Neural progenitor cell (in vitro differentiated cells): ENCODE measurements around the gene ARID4B. TPM values are rescaled to one million over a fixed set of nuclear protein-coding genes. Genes with fewer than 3 reads are reported as not detected.

Experiments used
- DNase-seq: peaks from one replicate; pipeline ENCODE4 v3.0.0-alpha.2; 2016; ENCODE audit warnings: low spot score
- H2AFZ ChIP-seq: fragments of 200-600 bp; sonication (generic); replicated peaks from 2 replicates; pipeline ENCODE4 v1.6.1; 2016; ENCODE audit warnings: antibody characterized with exemption
- H3F3A ChIP-seq: fragments of 200-600 bp; sonication (generic); 2 replicates; pipeline ENCODE4 v1.6.1; 2016; ENCODE audit warnings: antibody characterized with exemption, low read depth
- H3K27ac ChIP-seq: fragments of 200-600 bp; sonication (generic); 2 replicates; pipeline ENCODE4 v1.5.1; 2016; ENCODE audit warnings: mild to moderate bottlenecking
- H3K27me3 ChIP-seq: fragments of 200-600 bp; sonication (generic); 2 replicates; pipeline ENCODE4 v1.6.1; 2016; ENCODE audit warnings: mild to moderate bottlenecking, moderate library complexity
- H3K36me3 ChIP-seq: fragments of 200-600 bp; sonication (generic); 2 replicates; pipeline ENCODE4 v1.5.1; 2016
- H3K4me1 ChIP-seq: fragments of 200-600 bp; sonication (generic); 2 replicates; pipeline ENCODE4 v1.6.1; 2016; ENCODE audit warnings: mixed run types
- H3K4me2 ChIP-seq: fragments of 200-600 bp; sonication (generic); 2 replicates; pipeline ENCODE4 v1.6.1; 2016
- H3K4me3 ChIP-seq: fragments of 200-600 bp; sonication (generic); 2 replicates; pipeline ENCODE4 v1.5.1; 2016
- H3K79me2 ChIP-seq: fragments of 200-600 bp; sonication (generic); 2 replicates; pipeline ENCODE4 v1.6.1; 2016; ENCODE audit warnings: low read depth
- H3K9ac ChIP-seq: fragments of 200-600 bp; sonication (generic); 2 replicates; pipeline ENCODE4 v1.6.1; 2016
- H3K9me3 ChIP-seq: fragments of 200-600 bp; sonication (generic); 2 replicates; pipeline ENCODE4 v1.5.1; 2016; ENCODE audit warnings: low read depth
- H4K20me1 ChIP-seq: fragments of 200-600 bp; sonication (generic); 2 replicates; pipeline ENCODE4 v1.6.1; 2016; ENCODE audit warnings: low read depth
- H3K27ac Mint-ChIP-seq: 3 replicates; pipeline ENCODE4 v1.8.0; 2021; ENCODE audit warnings: mixed read lengths
- H3K27me3 Mint-ChIP-seq: 2 replicates; pipeline ENCODE4 v1.8.0; 2022; ENCODE audit warnings: low read depth, mild to moderate bottlenecking, inconsistent platforms, moderate library complexity, mixed read lengths; ENCODE audit not compliant: insufficient read depth
- H3K36me3 Mint-ChIP-seq: 3 replicates; pipeline ENCODE4 v1.8.0; 2021; ENCODE audit warnings: mixed read lengths
- H3K4me1 Mint-ChIP-seq: 3 replicates; pipeline ENCODE4 v1.8.0; 2021; ENCODE audit warnings: mixed read lengths
- H3K4me3 Mint-ChIP-seq: 3 replicates; pipeline ENCODE4 v1.8.0; 2021; ENCODE audit warnings: mild to moderate bottlenecking, moderate library complexity, mixed read lengths
- H3K9me3 Mint-ChIP-seq: 3 replicates; pipeline ENCODE4 v1.8.0; 2020; ENCODE audit warnings: mixed read lengths
- CTCF ChIP-seq: fragments of 200-600 bp; sonication (generic); IDR thresholded peaks from 2 replicates; pipeline ENCODE4 v1.5.1; 2017; ENCODE audit warnings: antibody characterized with exemption, mild to moderate bottlenecking
- EZH2 ChIP-seq: fragments of 200-600 bp; sonication (generic); IDR thresholded peaks from 2 replicates; pipeline ENCODE4 v1.6.1; 2017; ENCODE audit warnings: antibody characterized with exemption, mild to moderate bottlenecking, moderate library complexity
- EZH2phosphoT487 ChIP-seq: fragments of 200-600 bp; sonication (generic); IDR thresholded peaks from 2 replicates; pipeline ENCODE4 v1.6.1; 2017; ENCODE audit warnings: antibody characterized with exemption
- total RNA-seq: library from RNA; depleted of rRNA; stranded (reverse); fragments of >200 nt; gene quantifications from 2 replicates; pipeline ENCODE4 v1.2.3, GENCODE V29; 2015; ENCODE audit warnings: low replicate concordance

The ARID4B gene
- total RNA-seq, 1 donor from 2014 or later: 65.8 TPM

- Histone ChIP-seq H3K79me2 (peaks cover 100% of the 10 kb centered on the region), H3K27ac (no peak overlapping the region), H3K9ac (no peak overlapping the region), H3K4me2 (no peak overlapping the region), H4K20me1 (peaks cover 98% of the 10 kb centered on the region), H3K4me3 (no peak overlapping the region), H3K9me3 (no peaks in the 10 kb centered on the region), H3K4me1 (peaks cover 15% of the 10 kb centered on the region), H3K36me3 (no peaks in the 10 kb centered on the region), H2AFZ (no peak overlapping the region), H3K27me3 (no peaks in the 10 kb centered on the region), H3F3A (no peaks in the 10 kb centered on the region)
- DNase-seq: no peak
- H3K9me3 Mint-ChIP-seq: peaks cover 5% of the 10 kb centered on the region
- peaks cover 14% of the 10 kb centered on the region for H3K36me3 Mint-ChIP-seq
- H3K27ac Mint-ChIP-seq: no peak overlapping the region
- no peaks in the 10 kb centered on the region for H3K4me1 Mint-ChIP-seq
- H3K27me3 Mint-ChIP-seq: no peaks in the 10 kb centered on the region
- no peak for TF ChIP-seq CTCF
- no peak for TF ChIP-seq EZH2
- TF ChIP-seq EZH2phosphoT487: no peak
- no peak overlapping the region for H3K4me3 Mint-ChIP-seq
Observed at GRCh38 chr1:235291599-235292091, 36.3 kb downstream of the ARID4B start.

DNA sequence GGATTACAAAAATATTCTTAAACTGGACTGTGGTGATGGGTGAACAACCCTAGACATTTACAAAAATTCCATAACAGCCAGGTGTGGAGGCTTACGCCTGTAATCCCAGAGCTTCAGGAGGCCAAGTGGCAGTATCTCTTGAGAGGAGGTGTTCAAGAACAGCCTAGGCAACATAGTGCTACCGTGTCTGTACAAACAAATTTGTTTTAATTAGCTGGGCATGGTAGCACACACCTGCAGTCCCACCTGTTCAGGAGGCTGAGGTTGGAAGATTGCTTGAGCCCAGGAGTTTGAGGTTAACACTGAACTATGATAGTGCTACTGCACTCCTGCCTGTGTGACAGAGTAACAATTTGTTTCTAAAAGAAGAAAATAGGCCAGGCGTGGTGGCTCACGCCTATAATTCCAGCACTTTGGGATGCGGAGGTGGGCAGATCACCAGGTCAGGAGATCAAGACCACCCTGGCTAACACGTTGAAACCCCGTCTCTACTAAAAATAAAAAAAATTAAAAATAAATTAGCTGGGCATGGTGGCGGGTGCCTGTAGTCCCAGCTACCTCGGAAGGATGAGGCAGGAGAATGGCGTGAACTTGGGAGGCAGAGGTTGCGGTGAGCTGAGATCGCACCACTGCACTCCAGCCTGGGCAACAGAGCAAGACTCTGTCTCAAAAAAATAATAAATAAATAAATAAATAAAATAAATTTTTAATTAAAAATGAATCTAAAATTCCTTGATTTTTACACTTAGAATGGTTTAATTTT lies 37.1 kb downstream of the ARID4B start:
- Histone ChIP-seq H3K4me1 (peaks cover 15% of the 10 kb centered on the region), H3F3A (no peaks in the 10 kb centered on the region), H3K27ac (no peak overlapping the region), H3K9ac (no peak overlapping the region), H3K9me3 (no peaks in the 10 kb centered on the region), H3K27me3 (no peaks in the 10 kb centered on the region), H2AFZ (no peak overlapping the region), H3K4me3 (no peak overlapping the region), H3K36me3 (no peaks in the 10 kb centered on the region), H4K20me1 (peaks cover 100% of the 10 kb centered on the region), H3K79me2 (peaks cover 100% of the 10 kb centered on the region), H3K4me2 (no peak overlapping the region)
- H3K4me3 Mint-ChIP-seq: no peak overlapping the region
- H3K36me3 Mint-ChIP-seq: peaks cover 16% of the 10 kb centered on the region
- H3K27me3 Mint-ChIP-seq: no peaks in the 10 kb centered on the region
- H3K27ac Mint-ChIP-seq: no peak overlapping the region
- H3K9me3 Mint-ChIP-seq: peaks cover 3% of the 10 kb centered on the region
- TF ChIP-seq EZH2phosphoT487: no peak
- TF ChIP-seq CTCF: no peak
- no peak for TF ChIP-seq EZH2
- no peaks in the 10 kb centered on the region for H3K4me1 Mint-ChIP-seq
- no peak for DNase-seq

DNA sequence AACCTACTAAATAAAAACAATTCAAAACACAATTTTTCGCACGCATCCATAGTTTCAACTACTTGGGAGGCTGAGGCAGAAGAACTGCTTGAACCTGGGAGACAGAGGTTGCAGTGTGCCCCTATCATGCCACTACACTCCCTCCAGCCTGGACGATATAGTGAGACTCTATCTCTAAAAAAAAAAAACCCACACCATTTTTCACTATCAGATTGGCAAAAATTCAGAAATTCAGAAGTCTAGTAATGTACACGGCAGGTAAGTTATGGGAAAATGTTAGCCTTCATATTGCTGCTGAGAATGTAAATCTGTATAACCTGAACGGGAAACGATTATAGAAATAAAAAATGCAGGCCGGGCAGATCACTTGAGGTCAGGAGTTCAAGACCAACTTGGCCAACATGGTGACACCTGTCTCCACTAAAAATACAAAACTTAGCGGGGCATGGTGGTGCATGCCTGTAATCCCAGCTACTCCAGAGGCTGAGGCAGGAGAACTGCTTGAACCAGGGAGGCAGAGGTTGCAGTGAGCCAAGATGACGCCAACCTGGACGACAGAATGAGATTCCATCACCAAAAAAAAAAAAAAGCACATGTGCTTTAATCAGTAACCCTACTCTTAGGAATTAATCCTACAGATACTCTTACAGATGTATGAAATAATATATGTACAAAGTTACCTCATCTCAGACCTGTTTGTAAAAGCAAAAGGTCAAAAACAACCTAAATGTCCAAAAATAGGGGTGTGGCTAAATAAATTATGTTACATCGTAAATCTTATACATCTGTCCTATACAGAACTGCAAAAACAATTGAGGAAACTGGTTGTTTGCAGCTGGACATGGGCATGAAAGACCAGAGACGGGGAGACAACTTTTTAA lies 37.9 kb downstream of the ARID4B start:
- Histone ChIP-seq H3K36me3 (no peaks in the 10 kb centered on the region), H3K4me1 (peaks cover 15% of the 10 kb centered on the region), H3K9ac (no peak overlapping the region), H3K27ac (no peak overlapping the region), H2AFZ (no peak overlapping the region), H3K9me3 (no peaks in the 10 kb centered on the region), H3K4me3 (no peak overlapping the region), H3K79me2 (peaks cover 100% of the 10 kb centered on the region), H3K4me2 (no peak overlapping the region), H3K27me3 (no peaks in the 10 kb centered on the region), H3F3A (no peaks in the 10 kb centered on the region), H4K20me1 (peaks cover 99% of the 10 kb centered on the region)
- DNase-seq: no peak
- Mint-ChIP-seq H3K27ac (no peak overlapping the region), H3K36me3 (peaks cover 16% of the 10 kb centered on the region), H3K27me3 (no peaks in the 10 kb centered on the region), H3K9me3 (peaks cover 4% of the 10 kb centered on the region), H3K4me3 (no peak overlapping the region), H3K4me1 (no peaks in the 10 kb centered on the region)
- TF ChIP-seq EZH2 (no peak), EZH2phosphoT487 (no peak), CTCF (no peak)
